Thyroid gland (tissue), 4 donors: ENCODE results near the gene SHROOM3.

Experiments
- CTCF ChIP-seq, 6 experiments: fragments of 200-600 bp in 3 of 6; fragments of 450-650 bp in 3 of 6; sonication (generic) in 3 of 6; IDR thresholded peaks; one replicate each; pipeline ENCODE4 v1.5.1; 2016 to 2019; ENCODE audit warnings: antibody characterized with exemption in 6 of 6, mild to moderate bottlenecking in 2 of 6, inconsistent platforms in 1 of 6, moderate library complexity in 1 of 6
- POLR2A ChIP-seq, 2 donors: fragments of 450-650 bp; IDR thresholded peaks; one replicate each; pipeline ENCODE4 v1.6.1; 2017; ENCODE audit warnings: antibody characterized with exemption in 2 of 2, mild to moderate bottlenecking in 2 of 2, moderate library complexity in 1 of 2

DNA sequence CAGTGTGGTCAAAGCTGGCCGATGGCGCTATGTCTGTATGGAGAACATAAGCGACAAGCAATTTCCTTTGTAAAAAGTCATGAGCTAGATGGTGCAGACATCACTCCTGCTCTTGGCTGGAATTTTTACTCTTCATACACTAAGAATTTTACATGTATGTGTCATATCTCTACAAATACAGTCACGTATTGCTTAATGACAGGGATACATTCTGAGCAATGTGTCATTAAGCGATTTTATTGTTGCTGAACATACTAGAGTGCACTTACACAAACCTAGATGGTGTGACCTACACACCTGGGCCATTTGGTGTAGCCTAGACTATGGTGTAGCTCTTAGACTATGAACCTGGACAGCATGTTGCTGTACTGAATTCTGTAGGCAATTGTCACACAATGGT lies 277.5 kb downstream of the SHROOM3 start:
- TF ChIP-seq POLR2A (IDR thresholded peaks at IDR 0.05) (no peak), CTCF (IDR thresholded peaks at IDR 0.05) (no peak)
